SH-SY5Y (cell line): ENCODE measurements around the gene IGFN1.

Experiments
- GATA2 ChIP-seq: IDR thresholded peaks from 2 replicates; pipeline ENCODE4 v1.6.1; 2011; ENCODE audit warnings: mild to moderate bottlenecking, low read depth, low read length
- GATA3 ChIP-seq: IDR thresholded peaks from 2 replicates; pipeline ENCODE4 v1.6.1; 2011; ENCODE audit warnings: low read depth, mild to moderate bottlenecking, low read length, moderate library complexity

GRCh38 chr1:201189085-201189484 lies 1.5 kb upstream of the IGFN1 start:
- no peak for TF ChIP-seq GATA2
- TF ChIP-seq GATA3, result no peak
